ENCODE data around the gene CDH4. TPM values are rescaled to one million over a fixed set of nuclear protein-coding genes. Genes with fewer than 3 reads are reported as not detected.

Gene CDH4
- total and polyA plus RNA-seq, 12 donors, result 0.04 to 0.25 (median 0.08) TPM; not detected in 5

DNA sequence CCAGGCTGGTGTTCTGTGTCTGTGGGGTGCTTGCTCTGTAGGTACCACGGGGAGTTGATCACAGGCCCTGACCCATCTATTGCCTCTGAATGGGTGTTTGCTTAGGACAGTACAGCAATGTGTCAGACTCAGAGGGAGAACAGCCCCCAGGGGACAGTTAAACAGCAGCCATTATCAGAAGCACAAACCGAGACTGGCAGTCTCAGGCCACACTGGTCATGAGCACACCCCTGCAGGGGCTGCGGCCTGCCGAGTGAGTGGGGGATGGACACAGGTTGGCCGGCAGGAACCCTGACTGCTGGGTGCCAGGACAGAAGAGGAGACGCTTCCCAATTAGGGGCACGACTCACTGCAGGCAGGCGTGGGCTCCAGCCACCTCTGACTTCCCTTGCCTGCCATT lies 395.6 kb downstream of the CDH4 start:
- no peaks in the 10 kb centered on the region for H3K4me1 ChIP-seq
- H3K4me3 ChIP-seq, result no peak overlapping the region
- H3K27ac ChIP-seq, result no peak overlapping the region
- no peak for DNase-seq
- H3K9me3 ChIP-seq, result peaks cover 0 to 6% (median 0%) of the 10 kb centered on the region in 11 donors
- 48 to 59% methylated on average over 8 of the region's 8 CpGs for WGBS, 2 donors
- no peak for ATAC-seq
- TF ChIP-seq, protein P1, sequence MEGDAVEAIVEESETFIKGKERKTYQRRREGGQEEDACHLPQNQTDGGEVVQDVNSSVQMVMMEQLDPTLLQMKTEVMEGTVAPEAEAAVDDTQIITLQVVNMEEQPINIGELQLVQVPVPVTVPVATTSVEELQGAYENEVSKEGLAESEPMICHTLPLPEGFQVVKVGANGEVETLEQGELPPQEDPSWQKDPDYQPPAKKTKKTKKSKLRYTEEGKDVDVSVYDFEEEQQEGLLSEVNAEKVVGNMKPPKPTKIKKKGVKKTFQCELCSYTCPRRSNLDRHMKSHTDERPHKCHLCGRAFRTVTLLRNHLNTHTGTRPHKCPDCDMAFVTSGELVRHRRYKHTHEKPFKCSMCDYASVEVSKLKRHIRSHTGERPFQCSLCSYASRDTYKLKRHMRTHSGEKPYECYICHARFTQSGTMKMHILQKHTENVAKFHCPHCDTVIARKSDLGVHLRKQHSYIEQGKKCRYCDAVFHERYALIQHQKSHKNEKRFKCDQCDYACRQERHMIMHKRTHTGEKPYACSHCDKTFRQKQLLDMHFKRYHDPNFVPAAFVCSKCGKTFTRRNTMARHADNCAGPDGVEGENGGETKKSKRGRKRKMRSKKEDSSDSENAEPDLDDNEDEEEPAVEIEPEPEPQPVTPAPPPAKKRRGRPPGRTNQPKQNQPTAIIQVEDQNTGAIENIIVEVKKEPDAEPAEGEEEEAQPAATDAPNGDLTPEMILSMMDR (IDR thresholded peaks at IDR 0.05), result no peak
- H3K36me3 ChIP-seq, result no peaks in the 10 kb centered on the region
- peaks cover 0 to 35% (median 10%) of the 10 kb centered on the region in 7 donors for H3K27me3 ChIP-seq
- intact Hi-C loops (cut with DNase I), result no loop called here

DNA sequence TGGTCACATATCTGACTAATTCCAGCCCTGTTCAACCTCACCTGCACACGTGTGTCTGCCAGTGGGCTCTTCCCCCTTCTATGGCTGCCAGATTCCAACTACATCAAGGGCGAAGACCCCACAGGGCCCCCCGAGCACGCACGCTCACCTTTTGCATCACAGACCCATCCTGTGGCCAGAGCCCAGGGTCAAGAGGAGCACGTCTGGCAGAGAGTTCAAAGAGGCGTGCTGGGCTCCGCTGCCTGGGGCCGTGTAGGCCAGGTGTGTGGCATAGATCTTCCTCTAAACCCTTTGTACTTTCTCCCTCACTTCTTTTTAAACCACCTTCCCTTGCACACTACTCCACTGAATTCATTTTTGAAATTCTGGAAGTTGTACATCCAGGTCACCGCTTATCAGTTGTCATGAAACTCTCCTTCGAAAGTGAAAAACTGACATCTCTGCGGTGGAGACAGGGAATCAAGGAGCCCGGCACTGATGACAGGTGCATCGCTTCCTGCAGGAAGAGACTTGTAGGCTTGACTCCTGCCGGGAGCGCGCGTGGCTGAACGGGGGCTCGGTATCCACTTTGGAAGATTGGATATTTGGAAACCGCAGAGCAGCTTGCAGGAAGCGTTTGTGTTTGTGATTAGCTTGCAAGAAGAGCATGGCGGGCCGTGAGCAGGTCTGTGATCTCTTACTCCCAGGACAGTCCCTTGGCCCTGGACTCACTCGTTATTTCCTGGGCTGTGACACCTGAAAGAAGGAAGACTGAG lies 397.2 kb downstream of the CDH4 start:
- Histone ChIP-seq H3K4me1 (no peaks in the 10 kb centered on the region), H3K4me3 (no peak overlapping the region), H3K27ac (no peak overlapping the region), H3K27me3 (peaks cover 0 to 29% (median 10%) of the 10 kb centered on the region in 7 donors), H3K36me3 (no peaks in the 10 kb centered on the region), H3K9me3 (no peaks in the 10 kb centered on the region)
- no peak for DNase-seq
- intact Hi-C loops (cut with DNase I), result no loop called here
- no peak for ATAC-seq
- TF ChIP-seq, protein P1 (IDR thresholded peaks at IDR 0.05), result no peak
- WGBS, 2 donors, result 74 to 80% methylated on average over 25 of the region's 25 CpGs

DNA sequence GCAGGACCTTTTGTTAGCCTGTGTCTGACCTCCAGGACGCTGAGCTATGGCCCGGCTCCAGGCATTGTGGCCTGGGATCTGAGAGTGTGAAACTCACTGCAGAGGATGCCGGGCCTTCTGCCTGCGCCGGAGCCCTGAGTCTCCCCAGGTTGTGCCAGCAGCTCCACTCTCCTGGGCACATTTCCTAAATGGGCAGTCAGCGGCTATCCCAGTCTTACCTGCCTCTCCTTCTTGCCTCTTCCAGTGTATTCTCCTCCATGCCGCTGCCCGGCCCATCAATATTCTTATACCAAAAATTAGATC lies 397.8 kb downstream of the CDH4 start:
- 87 to 92% methylated on average over 8 of the region's 8 CpGs for WGBS, 2 donors
- no peak for DNase-seq
- H3K4me3 ChIP-seq, result no peak overlapping the region
- no peaks in the 10 kb centered on the region for H3K36me3 ChIP-seq
- H3K9me3 ChIP-seq, result no peaks in the 10 kb centered on the region
- no peaks in the 10 kb centered on the region for H3K4me1 ChIP-seq
- intact Hi-C loops (cut with DNase I), result no loop called here
- ATAC-seq, result no peak
- no peak overlapping the region for H3K27ac ChIP-seq
- peaks cover 0 to 29% (median 10%) of the 10 kb centered on the region in 7 donors for H3K27me3 ChIP-seq
- TF ChIP-seq, protein P1 (IDR thresholded peaks at IDR 0.05), result no peak

DNA sequence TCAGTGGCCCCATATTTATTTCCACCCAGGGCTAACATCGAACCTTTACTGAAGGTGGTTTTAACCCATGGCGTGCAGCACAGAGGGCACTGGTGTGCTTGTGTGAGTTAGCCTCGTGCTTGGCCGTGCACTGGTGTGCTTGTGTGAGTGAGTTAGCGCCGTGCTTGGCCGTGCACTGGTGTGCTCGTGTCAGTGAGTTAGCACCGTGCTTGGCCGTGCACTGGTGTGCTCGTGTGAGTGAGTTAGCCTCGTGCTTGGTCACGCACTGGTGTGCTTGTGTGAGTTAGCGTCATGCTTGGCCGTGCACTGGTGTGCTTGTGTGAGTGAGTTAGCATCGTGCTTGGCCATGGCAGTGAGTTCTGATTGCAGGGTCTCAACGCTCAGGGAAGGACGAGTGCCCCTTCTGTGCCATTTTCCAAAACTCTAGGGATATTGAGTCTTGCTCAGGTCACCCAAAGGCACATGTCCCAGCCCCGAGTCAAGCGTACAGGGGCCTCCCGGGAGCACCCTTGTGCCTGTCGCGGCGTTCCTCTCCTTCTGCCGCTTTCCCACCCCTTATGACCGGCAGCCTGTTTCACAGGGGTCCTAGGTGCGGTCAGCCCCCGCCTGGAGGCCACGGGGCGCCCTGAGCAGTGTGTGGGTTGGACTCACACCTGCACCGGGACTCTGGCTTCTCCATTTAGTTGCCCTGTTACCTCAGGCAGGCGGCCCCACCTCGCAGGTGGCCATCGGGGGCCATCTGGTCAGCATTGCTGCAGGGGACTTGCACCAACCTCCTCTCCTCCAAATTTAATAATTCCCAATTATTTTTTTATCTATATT lies 399.1 kb downstream of the CDH4 start:
- no peak for DNase-seq
- Histone ChIP-seq H3K4me3 (no peak overlapping the region), H3K36me3 (no peaks in the 10 kb centered on the region), H3K27ac (no peak overlapping the region), H3K4me1 (no peaks in the 10 kb centered on the region), H3K27me3 (peaks cover 0 to 23% (median 10%) of the 10 kb centered on the region in 7 donors), H3K9me3 (no peaks in the 10 kb centered on the region)
- 86 to 88% methylated on average over 34 of the region's 34 CpGs for WGBS, 2 donors
- intact Hi-C loops (cut with DNase I), result no loop called here
- ATAC-seq, result no peak
- TF ChIP-seq, protein P1 (IDR thresholded peaks at IDR 0.05), result no peak

All from heart right ventricle (tissue), 16 donors.